T1000 (cell line): ENCODE measurements around the gene HS2ST1.
"Not testable (repeated sequence)": the region's sequence is repeated elsewhere in the genome, so short reads cannot be mapped to it uniquely, and the experiment has no call there.

ENCODE experiments used
- DNase-seq: peaks from one replicate; lab custom pipeline; 2025; ENCODE audit warnings: mixed read lengths; lab: John Stamatoyannopoulos, UW

The HS2ST1 gene

GRCh38 chr1:86971778-86972177 lies 57.3 kb downstream of the HS2ST1 start:
- DNase-seq: no peak

DNA sequence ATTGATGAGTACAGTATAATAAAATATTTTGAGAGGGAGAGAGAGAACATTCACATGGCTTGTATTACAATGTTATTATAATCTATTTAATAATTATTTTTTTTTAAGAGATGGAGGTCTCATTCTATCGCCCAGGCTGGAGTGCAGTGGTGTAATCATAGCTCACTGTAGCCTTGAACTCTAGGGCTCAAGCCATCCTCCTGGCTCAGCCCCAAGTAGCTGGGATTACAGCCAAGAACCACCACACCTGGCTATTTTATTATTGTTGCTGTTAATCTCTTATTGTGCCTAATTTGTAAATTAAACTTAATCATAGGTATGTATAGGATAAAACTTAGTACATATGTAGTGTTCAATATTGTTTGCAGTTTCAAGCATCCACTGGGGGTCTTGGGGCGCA lies 57.8 kb downstream of the HS2ST1 start:
- no peak for DNase-seq

DNA sequence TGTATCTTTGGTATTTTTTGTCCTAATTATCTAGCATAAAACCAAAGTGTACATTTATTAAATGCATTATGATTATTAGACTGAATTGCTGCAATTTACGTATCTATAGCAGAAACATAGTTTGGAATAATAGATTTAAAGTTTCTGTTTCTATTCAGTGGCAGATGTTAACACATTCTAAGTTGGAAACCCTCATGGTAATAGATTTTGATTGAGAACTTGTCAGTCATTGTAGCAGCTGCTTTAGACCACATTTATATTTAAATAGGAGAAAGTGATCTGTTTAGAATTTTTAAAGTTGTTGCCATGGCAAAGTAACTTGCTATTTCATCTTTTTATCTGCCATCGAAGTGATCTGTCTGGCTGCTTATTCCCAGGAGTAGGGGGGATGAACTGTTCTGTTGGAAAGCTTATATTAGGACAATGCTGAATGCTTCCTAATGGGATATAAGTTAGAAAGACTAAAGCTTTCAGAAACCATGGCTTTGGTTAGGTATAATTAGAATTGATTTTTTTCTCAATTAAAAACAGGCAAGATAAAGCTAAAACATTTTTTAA lies 61.6 kb downstream of the HS2ST1 start:
- DNase-seq: no peak

GRCh38 chr1:86976664-86977063 lies 62.2 kb downstream of the HS2ST1 start:
- DNase-seq: no peak

DNA sequence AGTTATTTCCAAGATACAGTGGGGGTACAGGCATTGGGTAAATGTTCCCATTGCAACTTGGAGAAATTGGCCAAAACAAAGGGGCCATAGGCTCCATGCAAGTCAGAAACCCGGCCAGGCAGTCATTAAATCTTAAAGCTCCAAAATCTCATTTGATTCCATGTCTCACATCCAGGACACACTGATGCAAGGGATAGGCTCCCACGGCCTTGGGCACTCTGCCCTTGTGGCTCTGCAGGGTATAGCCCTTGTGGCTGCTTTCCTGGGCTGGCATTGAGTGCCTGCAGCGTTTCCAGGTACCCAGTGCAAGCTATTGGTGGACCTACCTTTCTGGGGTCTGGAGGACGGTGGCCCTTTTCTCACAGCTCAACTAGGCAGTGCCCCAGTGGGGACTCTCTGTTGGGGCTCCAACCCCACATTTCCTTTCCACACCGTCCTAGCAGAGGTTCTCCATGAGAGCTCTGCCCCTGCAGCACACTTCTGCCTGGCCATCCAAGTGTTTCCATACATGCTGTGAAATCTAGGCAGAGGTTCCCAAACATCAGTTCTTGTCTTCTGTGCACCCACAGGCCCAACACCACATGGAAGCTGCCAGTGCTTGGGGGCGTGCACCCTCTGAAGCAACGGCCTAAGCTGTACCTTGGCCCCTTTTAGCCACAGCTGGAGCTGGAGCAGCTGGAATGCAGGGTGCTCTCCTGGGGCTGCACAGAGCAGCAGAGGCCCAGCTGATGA lies 67.2 kb downstream of the HS2ST1 start:
- DNase-seq: no peak

- DNase-seq: not testable (repeated sequence)
Observed at GRCh38 chr1:86983677-86984076, 69.2 kb downstream of the HS2ST1 start.

DNA sequence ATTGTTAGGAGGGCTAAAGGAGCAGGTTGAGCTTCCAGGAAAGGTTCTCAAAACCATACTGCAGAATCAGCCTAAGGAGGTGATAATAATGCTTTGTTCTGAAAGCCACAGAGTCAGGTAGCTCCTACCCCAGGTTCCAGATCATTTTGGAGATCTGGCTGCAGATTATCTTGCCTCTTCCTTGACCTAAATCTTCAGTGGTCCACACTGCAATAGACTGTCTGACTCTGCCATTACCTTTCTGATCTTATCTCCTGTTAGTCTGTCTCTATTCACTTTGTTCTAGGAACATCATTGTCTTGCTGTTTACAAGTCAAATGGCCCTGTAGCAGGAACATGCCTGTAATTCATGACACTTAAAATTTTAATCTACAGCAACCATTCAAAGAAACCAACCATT lies 73.0 kb downstream of the HS2ST1 start:
- DNase-seq: no peak

DNA sequence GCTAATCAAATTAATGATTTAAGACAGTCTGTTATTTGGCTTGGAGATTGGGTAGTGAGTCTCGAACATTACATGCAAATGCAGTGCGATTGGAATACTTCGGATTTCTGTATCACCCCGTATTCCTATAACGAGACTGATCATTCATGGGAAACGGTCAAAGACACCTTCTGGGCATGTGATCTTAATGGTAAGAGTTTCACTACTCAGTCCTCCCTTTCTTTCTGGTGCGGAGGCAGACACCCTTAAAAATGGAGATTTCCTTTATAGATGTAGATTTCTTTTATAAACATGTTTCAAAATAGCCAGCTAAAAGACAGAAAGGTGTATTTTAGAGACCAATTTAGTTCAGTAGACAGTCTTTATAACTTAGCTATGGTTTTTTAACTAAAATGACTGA lies 74.4 kb downstream of the HS2ST1 start:
- DNase-seq: no peak

GRCh38 chr1:86989690-86990089 lies 75.3 kb downstream of the HS2ST1 start:
- DNase-seq: not testable (repeated sequence)

- no peak for DNase-seq
Observed at GRCh38 chr1:86990826-86991225, 76.4 kb downstream of the HS2ST1 start.

- DNase-seq: no peak
Observed at GRCh38 chr1:86991549-86992186, 77.2 kb downstream of the HS2ST1 start.

DNA sequence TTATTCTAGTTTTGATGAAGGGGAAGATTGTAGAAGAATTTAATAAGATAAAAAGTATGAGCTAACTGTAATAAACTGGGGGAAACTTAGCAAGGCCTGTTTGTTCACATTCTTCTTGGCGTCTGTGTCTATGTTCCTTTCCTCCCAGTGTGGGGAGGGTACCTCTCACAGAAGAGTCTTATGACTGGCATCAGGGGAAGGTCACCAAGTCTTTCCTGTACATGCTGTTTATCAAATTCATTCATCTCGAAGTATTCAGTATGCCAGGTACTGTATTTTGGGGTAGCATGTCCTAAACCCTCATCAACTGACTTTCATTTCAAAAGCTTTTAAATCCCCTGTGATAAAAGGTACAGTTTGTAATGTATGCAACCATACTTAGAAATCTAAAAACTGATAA lies 78.4 kb downstream of the HS2ST1 start:
- no peak for DNase-seq

DNA sequence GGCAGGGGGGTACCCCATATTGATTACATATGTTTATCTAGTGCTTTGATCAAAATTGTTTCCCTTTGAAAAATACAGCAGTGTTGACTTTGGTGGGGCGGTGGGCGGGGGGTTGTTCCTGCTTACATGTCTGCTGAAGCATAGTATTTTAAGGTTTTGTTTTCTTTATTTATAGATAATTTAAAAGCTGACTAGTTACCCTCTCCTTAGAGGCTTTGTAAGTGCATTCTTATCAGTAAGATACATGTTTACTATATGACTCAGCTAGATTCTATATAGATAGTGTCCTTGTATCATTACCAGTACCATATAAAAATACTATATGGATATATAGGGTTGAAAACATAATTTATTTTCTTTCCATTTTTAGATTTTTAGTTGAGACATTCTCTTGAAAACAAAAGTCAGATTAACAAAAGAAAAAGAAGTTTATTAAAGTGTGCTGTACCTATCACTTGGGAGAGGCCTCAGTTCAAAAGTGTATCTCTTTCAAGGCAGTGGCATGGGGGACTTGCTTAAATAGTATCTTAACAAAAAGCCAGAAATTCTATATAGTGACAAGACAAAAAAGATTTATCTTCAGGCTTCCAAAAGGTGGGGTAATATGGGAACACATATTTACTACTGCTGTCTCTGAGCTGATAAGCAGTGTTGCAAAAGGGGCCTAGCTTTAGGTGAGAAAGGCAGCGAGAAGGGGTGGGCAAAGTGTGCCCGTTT lies 79.0 kb downstream of the HS2ST1 start:
- DNase-seq: no peak

- no peak for DNase-seq
Observed at GRCh38 chr1:86994061-86994460, 79.6 kb downstream of the HS2ST1 start.

DNA sequence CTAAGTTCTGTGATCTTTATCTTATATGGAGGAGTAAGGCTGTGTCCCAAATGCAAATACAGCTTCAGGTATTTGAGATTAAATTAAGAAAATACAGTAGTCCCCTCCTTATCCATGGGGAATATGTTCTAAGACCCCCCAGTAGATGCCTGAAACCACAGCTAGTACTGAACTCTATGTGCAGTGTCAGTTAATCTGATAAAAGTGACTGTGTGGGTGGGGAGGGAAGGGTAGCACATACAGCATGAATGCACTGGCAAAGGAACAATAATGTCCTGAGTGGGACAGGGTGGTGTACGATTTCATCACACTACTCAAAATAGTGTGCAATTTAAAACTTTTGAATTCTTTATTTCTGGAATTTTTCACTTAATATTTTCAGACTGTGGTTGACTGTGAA lies 83.1 kb downstream of the HS2ST1 start:
- DNase-seq: no peak

GRCh38 chr1:86998280-86998679 lies 83.8 kb downstream of the HS2ST1 start:
- DNase-seq: no peak

DNA sequence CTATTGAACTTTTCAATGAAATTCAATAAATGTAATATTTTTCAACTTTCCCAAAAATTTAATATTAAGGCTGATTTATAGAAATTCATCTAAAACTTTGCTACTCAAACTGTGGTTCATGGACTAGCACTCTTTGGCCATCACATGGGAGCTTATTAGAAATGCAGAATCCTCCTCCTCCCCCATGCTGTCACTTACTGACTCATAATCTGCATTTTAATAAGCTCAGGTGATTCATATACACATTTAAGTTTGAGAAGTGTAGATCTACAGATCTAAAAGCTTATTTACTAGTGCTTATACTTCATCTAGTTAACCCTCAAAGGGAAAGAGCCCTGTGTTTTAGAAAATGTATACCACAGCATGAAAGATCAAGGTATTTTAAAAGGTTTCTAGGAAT lies 84.3 kb downstream of the HS2ST1 start:
- DNase-seq: no peak

GRCh38 chr1:87000460-87000859 lies 86.0 kb downstream of the HS2ST1 start:
- DNase-seq: no peak

GRCh38 chr1:87004857-87005256 lies 90.4 kb downstream of the HS2ST1 start:
- no peak for DNase-seq

DNA sequence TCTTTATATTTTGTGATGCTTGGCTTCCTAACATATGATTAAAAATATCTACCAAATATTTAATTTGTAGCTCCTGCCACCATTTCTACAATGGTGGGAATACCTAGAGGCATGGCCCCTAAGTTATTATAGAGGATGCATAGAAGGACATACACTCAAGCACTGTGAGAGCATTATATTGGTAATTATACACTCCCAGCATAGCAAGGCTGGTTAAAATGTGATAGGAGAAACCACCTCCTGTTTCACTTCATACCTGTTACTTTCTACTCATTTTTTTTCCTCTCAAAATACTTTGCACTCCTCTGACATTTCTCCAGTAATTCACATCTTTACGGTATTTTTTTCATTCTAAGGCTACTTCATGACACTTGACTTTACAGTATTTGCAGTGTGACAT lies 92.9 kb downstream of the HS2ST1 start:
- no peak for DNase-seq

DNA sequence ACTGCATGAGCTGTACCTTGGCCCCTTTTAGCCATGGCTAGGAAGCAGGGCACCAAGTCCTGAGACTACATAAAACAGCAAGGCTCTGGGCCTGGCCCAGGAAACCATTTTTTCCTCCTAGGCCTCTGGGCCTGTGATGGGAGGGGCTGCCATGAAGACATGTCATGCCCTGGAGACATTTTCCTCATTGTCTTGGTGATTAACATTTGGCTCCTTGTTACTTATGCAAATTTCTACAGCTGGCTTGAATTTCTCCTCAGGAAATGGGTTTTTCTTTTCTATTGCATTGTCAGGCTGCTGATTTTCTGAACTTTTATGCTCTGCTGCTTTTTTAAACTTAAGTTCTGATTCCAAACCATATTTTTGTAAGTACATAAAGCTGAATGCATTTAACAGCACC lies 99.0 kb downstream of the HS2ST1 start:
- DNase-seq: not testable (repeated sequence)

GRCh38 chr1:87017998-87018672 lies 103.7 kb downstream of the HS2ST1 start:
- DNase-seq: no peak
